Prostate gland (tissue), 2 donors: ENCODE results near the gene EHMT2. TPM values are rescaled to one million over a fixed set of nuclear protein-coding genes. Genes with fewer than 3 reads are reported as not detected.

Experiments
- DNase-seq: peaks from one replicate; pipeline ENCODE4 v3.0.0-alpha.2; 2019; ENCODE audit warnings: low spot score
- H3K27ac ChIP-seq, 2 donors: fragments of 200-600 bp; sonication (generic); 2 replicates each; pipeline ENCODE4 v1.5.1; 2017 to 2019
- H3K27me3 ChIP-seq: fragments of 200-600 bp; sonication (generic); replicated peaks from 2 replicates; pipeline ENCODE4 v1.5.1; 2019; ENCODE audit not compliant: insufficient read depth
- H3K36me3 ChIP-seq, 2 donors: fragments of 200-600 bp; sonication (generic); 1 replicate in 1 of 2; 2 replicates in 1 of 2; pipeline versions ENCODE4 v1.5.1 to v1.8.1; 2017 to 2019
- H3K4me1 ChIP-seq: fragments of 200-600 bp; sonication (generic); replicated peaks from 2 replicates; pipeline ENCODE4 v1.5.1; 2019
- H3K4me3 ChIP-seq, 2 donors: fragments of 200-600 bp; sonication (generic); 2 replicates each; pipeline ENCODE4 v1.5.1; 2017 to 2019
- H3K9me3 ChIP-seq: fragments of 200-600 bp; sonication (generic); 2 replicates; pipeline ENCODE4 v1.5.1; 2017
- CTCF ChIP-seq, 4 experiments: fragments of 200-600 bp in 2 of 4; fragments of 450-650 bp in 2 of 4; sonication (generic) in 2 of 4; IDR thresholded peaks; 1 replicate in 3 of 4; 2 replicates in 1 of 4; pipeline ENCODE4 v1.5.1; 2016 to 2019; ENCODE audit warnings: antibody characterized with exemption in 4 of 4, mild to moderate bottlenecking in 2 of 4, moderate library complexity in 2 of 4
- POLR2A ChIP-seq: fragments of 450-650 bp; IDR thresholded peaks from one replicate; pipeline ENCODE4 v1.6.1; 2016; ENCODE audit warnings: antibody characterized with exemption, mild to moderate bottlenecking
- POLR2AphosphoS5 ChIP-seq: sonication (generic); formaldehyde crosslinking; IDR thresholded peaks from one replicate; pipeline ENCODE4 v1.6.1; 2017; ENCODE audit warnings: antibody characterized with exemption
- WGBS: methylation state at CpG from one replicate; pipeline ENCODE4 v1.1.5; 2018; 5-methylcytosine and 5-hydroxymethylcytosine counted together
- intact Hi-C: fragments of 100-400 bp; cut with DNase I; formaldehyde crosslinking; loops from one replicate; pipeline ENCODE4 v1.14.2; 2022
- total RNA-seq, 2 donors: library from RNA; depleted of rRNA; stranded (reverse); fragments of >200 nt; gene quantifications; one replicate each; pipeline ENCODE4 v1.1.0, GENCODE V29; 2016

EHMT2 gene
- total RNA-seq, 2 donors from 2014 or later = 53.6 to 92.8 TPM

- intact Hi-C loops = no loop called here
- H3K4me1 ChIP-seq = peaks cover 7% of the 10 kb centered on the region
- peak overlapping the region; percentile 92 to 97 for H3K27ac ChIP-seq
- no peak for DNase-seq
- no peaks in the 10 kb centered on the region for H3K36me3 ChIP-seq
- H3K27me3 ChIP-seq = no peaks in the 10 kb centered on the region
- peak overlapping the region; percentile 69 to 84 for H3K4me3 ChIP-seq
- H3K9me3 ChIP-seq = no peaks in the 10 kb centered on the region
- TF ChIP-seq POLR2A (no peak), CTCF (IDR thresholded peaks at IDR 0.05) (no peak), POLR2AphosphoS5 (no peak)
- 37% methylated on average over 17 of the region's 17 CpGs for WGBS
Observed at GRCh38 chr6:31861919-31862343, 35.6 kb downstream of the EHMT2 start.

- TF ChIP-seq POLR2AphosphoS5 (no peak), CTCF (IDR thresholded peaks at IDR 0.05) (no peak), POLR2A (no peak)
- 91% methylated on average over 7 of the region's 7 CpGs for whole genome bisulfite sequencing
- Histone ChIP-seq H3K36me3 (no peaks in the 10 kb centered on the region), H3K4me3 (no peak overlapping the region), H3K27me3 (no peaks in the 10 kb centered on the region), H3K27ac (peak overlapping the region in 1 of 2 donors; percentile 97), H3K4me1 (peaks cover 7% of the 10 kb centered on the region), H3K9me3 (no peaks in the 10 kb centered on the region)
- DNase-seq = no peak
- intact Hi-C loops = no loop called here
Observed at GRCh38 chr6:31861150-31861549, 36.3 kb downstream of the EHMT2 start.

DNA sequence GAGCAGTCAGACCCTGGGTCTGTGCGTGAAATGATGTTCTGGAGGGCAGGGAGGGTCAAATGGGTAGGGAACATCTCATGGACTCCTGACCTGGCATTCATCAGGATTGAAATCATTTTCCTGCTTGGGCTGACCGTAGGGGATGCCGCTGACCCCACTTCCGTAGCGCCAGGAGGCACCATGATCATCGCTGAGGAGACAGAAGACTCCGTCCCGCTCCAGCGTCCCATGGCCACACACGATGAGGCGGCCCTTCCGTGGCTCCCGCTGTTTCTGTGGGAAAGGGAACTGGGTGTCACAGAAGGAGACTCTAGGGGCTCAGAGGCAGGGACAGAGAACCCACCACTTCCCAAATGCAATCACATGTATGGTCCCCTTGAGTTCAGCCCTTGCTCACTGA, 37.1 kb downstream of the EHMT2 start:
- Histone ChIP-seq H3K4me3 (no peak overlapping the region), H3K27me3 (no peaks in the 10 kb centered on the region), H3K27ac (no peak overlapping the region), H3K36me3 (no peaks in the 10 kb centered on the region), H3K9me3 (no peaks in the 10 kb centered on the region), H3K4me1 (peaks cover 7% of the 10 kb centered on the region)
- WGBS = 95% methylated on average over 13 of the region's 13 CpGs
- intact Hi-C loops = no loop called here
- no peak for DNase-seq
- no peak for TF ChIP-seq POLR2A
- no peak for TF ChIP-seq POLR2AphosphoS5
- no peak for TF ChIP-seq CTCF (IDR thresholded peaks at IDR 0.05)

DNA sequence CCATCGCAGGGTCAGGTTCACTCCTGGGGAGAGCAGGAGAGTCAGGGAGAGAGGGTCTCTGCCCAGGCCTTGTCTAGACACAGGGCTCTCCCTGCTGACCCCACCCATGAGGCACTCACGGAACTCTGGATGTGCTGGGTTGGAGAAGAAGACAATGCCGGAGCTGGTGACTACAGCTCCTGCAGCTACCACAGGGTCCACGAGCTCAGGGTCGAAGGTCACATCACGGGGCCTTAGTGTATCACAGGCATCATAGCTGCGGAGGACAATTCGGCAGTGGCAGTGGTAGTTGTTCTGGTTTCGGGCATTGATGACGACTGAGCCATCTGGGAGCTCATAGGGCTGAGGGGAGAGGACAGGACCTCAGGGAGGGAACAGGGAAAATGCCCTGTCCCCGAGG, 37.6 kb downstream of the EHMT2 start:
- intact Hi-C loops = no loop called here
- no peaks in the 10 kb centered on the region for H3K27me3 ChIP-seq
- WGBS = 90% methylated on average over 11 of the region's 11 CpGs

More for the DNA sequence above, 37.6 kb downstream of the EHMT2 start:
- Histone ChIP-seq H3K36me3 (no peaks in the 10 kb centered on the region), H3K4me1 (peaks cover 7% of the 10 kb centered on the region), H3K4me3 (no peak overlapping the region), H3K9me3 (no peaks in the 10 kb centered on the region), H3K27ac (no peak overlapping the region)
- TF ChIP-seq POLR2A = no peak
- no peak for TF ChIP-seq POLR2AphosphoS5
- no peak for TF ChIP-seq CTCF (IDR thresholded peaks at IDR 0.05)
- DNase-seq = no peak
